Keratinocyte (primary cell): ENCODE results near the gene CDX2. TPM values are rescaled to one million over a fixed set of nuclear protein-coding genes. Genes with fewer than 3 reads are reported as not detected.

Source experiments
- DNase-seq: peaks from one replicate; pipeline ENCODE4 v3.0.0-alpha.2; 2011; ENCODE audit warnings: low read depth, missing footprints, low spot score
- FAIRE-seq: peaks from 2 replicates; lab custom pipeline; 2011; peaks lifted over from hg19 to GRCh38; lab: Jason Lieb, UNC
- H2AFZ ChIP-seq: 2 replicates; pipeline ENCODE4 v1.6.0; 2012; ENCODE audit warnings: low read length, control low read depth, inconsistent platforms; ENCODE audit not compliant: control insufficient read depth
- H3K27ac ChIP-seq: 2 replicates; pipeline ENCODE4 v1.5.1; 2011; ENCODE audit warnings: low read length; ENCODE audit not compliant: control insufficient read depth, insufficient read depth
- H3K27me3 ChIP-seq: 3 replicates; pipeline ENCODE4 v1.6.0; 2011; ENCODE audit warnings: low read length; ENCODE audit not compliant: control insufficient read depth, insufficient read depth; ENCODE audit errors: extremely low read depth
- H3K36me3 ChIP-seq, 2 experiments: 2 replicates in 1 of 2; 3 replicates in 1 of 2; pipeline ENCODE4 v1.5.1; 2011; ENCODE audit warnings: low read length in 2 of 2, mild to moderate bottlenecking in 1 of 2; ENCODE audit not compliant: control insufficient read depth in 2 of 2, insufficient read depth in 2 of 2; ENCODE audit errors: extremely low read depth in 1 of 2
- H3K4me1 ChIP-seq: 3 replicates; pipeline ENCODE4 v1.5.1; 2011; ENCODE audit warnings: low read length; ENCODE audit not compliant: control insufficient read depth, insufficient read depth; ENCODE audit errors: extremely low read depth
- H3K4me2 ChIP-seq: 3 replicates; pipeline ENCODE4 v1.6.0; 2011; ENCODE audit warnings: low read depth, low read length; ENCODE audit not compliant: control insufficient read depth, insufficient read depth; ENCODE audit errors: extremely low read depth
- H3K4me3 ChIP-seq, 3 experiments: fragments of 200-600 bp in 1 of 3; sonication (generic) in 1 of 3; 2 replicates in 2 of 3; 3 replicates in 1 of 3; pipeline ENCODE4 v1.5.1; 2011 to 2016; ENCODE audit warnings: low read length in 3 of 3, mild to moderate bottlenecking in 3 of 3, control low read depth in 2 of 3, inconsistent platforms in 1 of 3, low read depth in 1 of 3, mixed read lengths in 1 of 3, mixed run types in 1 of 3, moderate library complexity in 1 of 3; ENCODE audit not compliant: control insufficient read depth in 2 of 3, insufficient read depth in 2 of 3; ENCODE audit errors: extremely low read depth in 1 of 3
- H3K79me2 ChIP-seq: 2 replicates; pipeline ENCODE4 v1.6.0; 2012; ENCODE audit warnings: low read length; ENCODE audit not compliant: control insufficient read depth, insufficient read depth
- H3K9ac ChIP-seq: 3 replicates; pipeline ENCODE4 v1.6.0; 2011; ENCODE audit warnings: low read length; ENCODE audit not compliant: control insufficient read depth, insufficient read depth; ENCODE audit errors: extremely low read depth
- H3K9me1 ChIP-seq: 3 replicates; pipeline ENCODE4 v1.6.0; 2011; ENCODE audit warnings: low read length; ENCODE audit not compliant: control insufficient read depth, insufficient read depth; ENCODE audit errors: extremely low read depth
- H3K9me3 ChIP-seq: 2 replicates; pipeline ENCODE4 v1.5.1; 2012; ENCODE audit warnings: low read depth, low read length; ENCODE audit not compliant: control insufficient read depth
- H4K20me1 ChIP-seq: 3 replicates; pipeline ENCODE4 v1.6.0; 2011; ENCODE audit warnings: low read length; ENCODE audit not compliant: control insufficient read depth, insufficient read depth; ENCODE audit errors: extremely low read depth
- CTCF ChIP-seq, 3 experiments: IDR thresholded peaks in 1 of 3; conservative IDR thresholded peaks in 1 of 3; optimal IDR thresholded peaks in 1 of 3; 2 replicates in 2 of 3; 3 replicates in 1 of 3; pipeline versions ENCODE3 to v1.5.1; 2011; ENCODE audit warnings: low read length in 3 of 3, mild to moderate bottlenecking in 3 of 3, moderate library complexity in 2 of 3, control low read depth in 1 of 3, inconsistent platforms in 1 of 3; ENCODE audit not compliant: insufficient read depth in 2 of 3; ENCODE audit errors: extremely low read depth in 1 of 3
- EZH2 ChIP-seq: IDR thresholded peaks from one replicate; pipeline ENCODE4 v1.6.1; 2012; ENCODE audit warnings: inconsistent platforms, mild to moderate bottlenecking, low read length, moderate library complexity
- dilution Hi-C: fragments of 300-500 bp; cut with MboI; formaldehyde crosslinking; loops from one replicate; pipeline ENCODE4 v1.7.0; 2020; ENCODE audit warnings: low sequenced_read_pairs; ENCODE audit not compliant: extremely low pct_ligation_motif_present
- polyA plus RNA-seq, 5 experiments: library from polyadenylated mRNA; depleted of rRNA in 3 of 5; stranded (reverse) in 3 of 5; stranded (forward) in 1 of 5; unstranded in 1 of 5; fragments of >200 nt; gene quantifications; 1 replicate in 1 of 5; 2 replicates in 3 of 5; 3 replicates in 1 of 5; pipeline versions ENCODE4 v1.2.1 to v1.2.3, GENCODE V29; 2011 to 2012; ENCODE audit warnings: missing spikeins in 2 of 5, low read depth in 1 of 5, low replicate concordance in 1 of 5

CDX2 gene
- polyA plus RNA-seq, 1 donor (not counting 4 experiments of a cell fraction or from before 2014, with no cell fraction given), result not detected

DNA sequence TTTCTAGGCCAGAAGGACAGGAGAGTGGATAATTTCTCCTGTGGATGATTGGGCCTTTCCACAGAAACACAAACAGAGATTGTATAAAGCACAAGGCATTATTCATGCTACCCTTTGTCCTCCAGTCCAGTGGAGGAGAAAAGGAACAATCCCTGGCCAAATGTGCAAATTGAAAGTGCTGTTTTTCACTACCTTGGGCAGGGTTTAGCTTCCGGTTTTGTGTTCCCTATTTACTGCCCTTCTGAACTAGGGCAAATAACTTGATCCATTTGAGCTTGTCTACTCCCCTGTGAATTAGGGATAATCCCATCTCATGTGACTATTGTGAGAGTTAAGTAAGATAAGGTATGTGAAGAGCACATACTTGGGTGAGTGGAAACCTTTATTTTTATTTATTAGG lies 36.0 kb downstream of the CDX2 start:
- Histone ChIP-seq H3K4me1 (no peaks in the 10 kb centered on the region), H3K4me2 (no peak overlapping the region), H3K27ac (no peak overlapping the region), H3K27me3 (peaks cover 36% of the 10 kb centered on the region), H3K4me3 (no peak overlapping the region), H3K9me3 (no peaks in the 10 kb centered on the region), H3K36me3 (no peaks in the 10 kb centered on the region), H2AFZ (no peak overlapping the region), H3K79me2 (no peaks in the 10 kb centered on the region), H3K9me1 (no peaks in the 10 kb centered on the region), H3K9ac (no peak overlapping the region), H4K20me1 (no peaks in the 10 kb centered on the region)
- FAIRE-seq (no peak), DNase-seq (no peak)
- TF ChIP-seq CTCF (optimal IDR thresholded peaks at IDR 0.05 in 1 of 3, IDR thresholded peaks at IDR 0.05 in 1 of 3, conservative IDR thresholded peaks at IDR 0.05 in 1 of 3; ENCODE audit: extremely low read depth in 1 of 3, insufficient read depth in 2 of 3, low read length in 3 of 3) (no peak), EZH2 (no peak)
- dilution Hi-C loops, result no loop called here

- DNase-seq, result no peak
- Histone ChIP-seq H3K4me2 (no peak overlapping the region), H3K79me2 (no peaks in the 10 kb centered on the region), H3K9ac (no peak overlapping the region), H3K36me3 (no peaks in the 10 kb centered on the region), H3K9me1 (no peaks in the 10 kb centered on the region), H4K20me1 (no peaks in the 10 kb centered on the region), H2AFZ (no peak overlapping the region), H3K4me1 (no peaks in the 10 kb centered on the region), H3K4me3 (no peak overlapping the region), H3K9me3 (no peaks in the 10 kb centered on the region), H3K27ac (no peak overlapping the region), H3K27me3 (peaks cover 68% of the 10 kb centered on the region)
- FAIRE-seq, result no peak
- dilution Hi-C loops, result no loop called here
- TF ChIP-seq CTCF (optimal IDR thresholded peaks at IDR 0.05 in 1 of 3, IDR thresholded peaks at IDR 0.05 in 1 of 3, conservative IDR thresholded peaks at IDR 0.05 in 1 of 3; ENCODE audit: extremely low read depth in 1 of 3, insufficient read depth in 2 of 3, low read length in 3 of 3) (no peak), EZH2 (no peak)
Measured at GRCh38 chr13:27929868-27930267, 39.2 kb downstream of the CDX2 start.
